Activated CD8-positive, alpha-beta memory T cell treated with anti-CD3 and anti-CD28 coated beads for 4 hours (primary cell): Measurements from ENCODE around the gene PCDHGA2.
"Not testable (repeated sequence)": the region's sequence is repeated elsewhere in the genome, so short reads cannot be mapped to it uniquely, and the experiment has no call there.

Source experiments
- DNase-seq, 2 donors: peaks; one replicate each; pipeline ENCODE4 v3.0.0-alpha.2; 2020; ENCODE audit warnings: low read depth in 2 of 2

PCDHGA2 gene

GRCh38 chr5:141338538-141339306 lies at the start of gene PCDHGA2:
PCDHGA2 (plus strand) TSS chr5:141338760.
- DNase-seq, result no peak

GRCh38 chr5:141298376-141298775 lies 40.2 kb upstream of the PCDHGA2 start:
- DNase-seq, result no peak

GRCh38 chr5:141303756-141304155 lies 34.8 kb upstream of the PCDHGA2 start, which contains the start of gene SLC25A2:
SLC25A2 (minus strand) TSS chr5:141304049; CDS start chr5:141303865, 184 bp downstream.
- DNase-seq, result no peak

GRCh38 chr5:141306630-141307029 lies 31.9 kb upstream of the PCDHGA2 start:
- DNase-seq, result no peak

- no peak for DNase-seq
Measured at GRCh38 chr5:141313711-141314110, 24.8 kb upstream of the PCDHGA2 start.

GRCh38 chr5:141316963-141317362 lies 21.6 kb upstream of the PCDHGA2 start:
- DNase-seq, result not testable (repeated sequence)

- DNase-seq, result no peak
Measured at GRCh38 chr5:141319202-141319601, 19.4 kb upstream of the PCDHGA2 start.

- DNase-seq, result no peak
Measured at GRCh38 chr5:141319699-141320098, 18.9 kb upstream of the PCDHGA2 start.

- peak; percentile 85 for DNase-seq
Measured at GRCh38 chr5:141320225-141321169, 18.1 kb upstream of the PCDHGA2 start, which contains the start of gene TAF7. TAF7 (minus strand) TSS chr5:141320784; CDS start chr5:141320044, 740 bp downstream.

- DNase-seq, result no peak
Measured at GRCh38 chr5:141322261-141322660, 16.3 kb upstream of the PCDHGA2 start.

GRCh38 chr5:141326088-141326854 lies 12.3 kb upstream of the PCDHGA2 start:
- DNase-seq, result peak; percentile 22 to 42

GRCh38 chr5:141328231-141328630 lies 10.3 kb upstream of the PCDHGA2 start:
- no peak for DNase-seq

GRCh38 chr5:141330299-141331080 lies 8.1 kb upstream of the PCDHGA2 start, which contains the start of gene PCDHGA1:
PCDHGA1 (plus strand) TSS chr5:141330514.
- no peak for DNase-seq

GRCh38 chr5:141332571-141332970 lies 6.0 kb upstream of the PCDHGA2 start:
- not testable (repeated sequence) for DNase-seq

GRCh38 chr5:141340781-141341354 lies 2.3 kb downstream of the PCDHGA2 start:
- not testable (repeated sequence) for DNase-seq

- DNase-seq, result no peak
Measured at GRCh38 chr5:141342773-141343172, 4.2 kb downstream of the PCDHGA2 start.

GRCh38 chr5:141343242-141343952 lies 4.8 kb downstream of the PCDHGA2 start, which contains the start of gene PCDHGA3:
PCDHGA3 (plus strand) TSS chr5:141343829; CDS start chr5:141344034, 205 bp downstream.
- DNase-seq, result no peak

- DNase-seq, result no peak
Measured at GRCh38 chr5:141343953-141344463, 5.4 kb downstream of the PCDHGA2 start.

GRCh38 chr5:141345327-141345726 lies 6.8 kb downstream of the PCDHGA2 start:
- no peak for DNase-seq
